Skeletal muscle tissue (tissue), 4 donors: ENCODE data around the gene AP4M1. TPM values are rescaled to one million over a fixed set of nuclear protein-coding genes. Genes with fewer than 3 reads are reported as not detected.

Source experiments
- H3K27ac ChIP-seq: one replicate; pipeline ENCODE4 v1.7.0; 2013; ENCODE audit warnings: mild to moderate bottlenecking, low read depth, low read length, inconsistent platforms
- H3K27me3 ChIP-seq, 3 donors: one replicate each; pipeline ENCODE4 v1.7.0; 2013; ENCODE audit warnings: low read length in 3 of 3; ENCODE audit not compliant: control insufficient read depth in 3 of 3, insufficient read depth in 3 of 3
- H3K36me3 ChIP-seq, 3 donors: one replicate each; pipeline ENCODE4 v1.7.0; 2013; ENCODE audit warnings: low read length in 3 of 3; ENCODE audit not compliant: control insufficient read depth in 3 of 3, insufficient read depth in 3 of 3
- H3K4me1 ChIP-seq, 3 donors: one replicate each; pipeline ENCODE4 v1.7.0; 2013; ENCODE audit warnings: low read length in 3 of 3, mild to moderate bottlenecking in 3 of 3; ENCODE audit not compliant: control insufficient read depth in 3 of 3, insufficient read depth in 3 of 3
- H3K4me3 ChIP-seq, 3 donors: one replicate each; pipeline ENCODE4 v1.7.0; 2013; ENCODE audit warnings: low read length in 3 of 3
- H3K9ac ChIP-seq, 3 donors: one replicate each; pipeline ENCODE4 v1.7.0; 2013; ENCODE audit warnings: low read length in 3 of 3, mild to moderate bottlenecking in 3 of 3, moderate library complexity in 2 of 3, low read depth in 1 of 3
- H3K9me3 ChIP-seq, 3 donors: one replicate each; pipeline ENCODE4 v1.7.0; 2013; ENCODE audit warnings: low read length in 3 of 3; ENCODE audit not compliant: control insufficient read depth in 3 of 3
- total RNA-seq: library from RNA; depleted of rRNA; stranded (reverse); fragments of >200 nt; gene quantifications from one replicate; pipeline ENCODE4 v1.2.3, GENCODE V29; 2014
- donor health status: Osteomylitis.

AP4M1 gene
- total RNA-seq, 1 donor from 2014 or later, result 20.9 TPM

DNA sequence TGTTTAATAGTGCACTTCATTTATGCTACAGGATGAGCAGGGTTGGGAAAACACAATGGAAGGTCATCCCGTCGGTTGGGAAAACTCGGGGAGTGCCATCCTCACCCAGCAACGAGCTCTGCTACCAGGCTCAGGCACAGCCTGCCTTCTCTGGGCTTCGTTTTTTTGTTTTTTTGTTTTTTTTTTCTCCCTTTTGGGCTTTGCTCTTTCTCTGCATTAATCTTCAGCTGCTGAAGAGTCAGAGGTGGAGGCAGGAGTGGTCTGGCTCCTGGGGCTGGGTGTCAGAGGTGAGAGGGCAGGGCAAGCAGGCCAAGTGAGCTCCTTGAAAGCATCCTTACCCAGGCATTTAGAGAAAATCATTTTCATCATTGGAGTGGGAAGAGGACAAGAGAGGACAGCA lies 31.5 kb upstream of the AP4M1 start:
- Histone ChIP-seq H3K4me1 (peaks cover 0 to 4% (median 0%) of the 10 kb centered on the region in 3 donors), H3K36me3 (peaks cover 57 to 65% (median 61%) of the 10 kb centered on the region in 3 donors), H3K27ac (no peak overlapping the region), H3K27me3 (no peaks in the 10 kb centered on the region), H3K9me3 (peaks cover 23 to 30% (median 28%) of the 10 kb centered on the region in 3 donors), H3K9ac (no peak overlapping the region), H3K4me3 (no peak overlapping the region)

DNA sequence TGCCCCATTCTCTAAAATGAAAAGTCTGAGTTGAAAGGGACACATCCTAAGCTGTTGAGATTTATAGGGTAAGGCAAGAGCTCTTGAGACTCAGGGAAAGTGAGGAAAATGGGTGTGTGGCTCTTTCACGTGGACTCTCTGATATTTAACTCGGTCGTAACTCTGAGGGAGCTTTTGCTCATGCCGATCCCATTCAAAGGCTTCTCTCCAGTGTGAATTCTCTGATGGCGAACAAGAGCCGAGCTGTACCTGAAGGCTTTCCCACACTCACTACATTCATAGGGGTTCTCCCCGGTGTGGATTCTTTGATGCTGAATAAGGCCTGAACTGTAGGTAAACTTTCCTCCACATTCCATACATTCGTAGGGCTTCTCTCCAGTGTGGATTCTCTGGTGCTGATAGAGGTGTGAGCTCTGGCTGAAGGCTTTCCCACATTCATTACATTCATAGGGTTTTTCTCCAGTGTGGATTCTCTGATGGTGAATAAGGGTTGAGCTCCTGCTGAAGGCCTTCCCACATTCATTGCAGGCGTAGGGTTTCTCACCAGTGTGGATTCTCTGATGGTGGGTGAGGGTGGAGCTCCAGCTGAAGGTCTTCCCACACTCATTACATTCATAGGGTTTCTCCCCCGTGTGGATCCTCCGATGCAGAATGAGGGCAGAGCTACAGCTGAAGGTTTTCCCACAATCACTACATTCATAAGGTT lies 30.3 kb upstream of the AP4M1 start:
- Histone ChIP-seq H3K4me1 (no peaks in the 10 kb centered on the region), H3K27me3 (no peaks in the 10 kb centered on the region), H3K4me3 (peak overlapping the region in 2 of 3 donors; percentile 24 to 49), H3K9me3 (peaks cover 23 to 30% (median 28%) of the 10 kb centered on the region in 3 donors), H3K9ac (no peak overlapping the region), H3K36me3 (peaks cover 66 to 77% (median 68%) of the 10 kb centered on the region in 3 donors), H3K27ac (no peak overlapping the region)

GRCh38 chr7:100072462-100072861 lies 29.0 kb upstream of the AP4M1 start:
- Histone ChIP-seq H3K36me3 (peaks cover 76 to 89% (median 77%) of the 10 kb centered on the region in 3 donors), H3K27me3 (no peaks in the 10 kb centered on the region), H3K9me3 (peaks cover 23 to 30% (median 28%) of the 10 kb centered on the region in 3 donors)

DNA sequence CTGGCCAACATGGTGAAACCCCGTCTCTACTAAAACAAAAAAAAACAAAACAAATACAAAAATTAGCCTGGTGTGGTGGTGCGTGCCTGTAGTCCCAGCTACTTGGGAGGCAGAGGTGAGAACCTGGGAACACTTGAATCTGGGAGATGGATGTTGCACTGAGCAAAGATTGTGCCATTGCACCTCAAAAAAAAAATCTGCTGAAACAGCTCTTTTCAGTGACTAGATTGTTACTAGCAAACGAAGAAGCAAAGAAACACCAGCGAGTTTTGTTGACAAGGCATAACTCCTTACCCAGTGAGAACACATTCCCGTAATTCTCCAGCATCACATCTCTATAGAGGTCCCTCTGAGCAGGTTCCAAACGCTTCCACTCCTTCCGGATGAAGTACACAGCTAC lies 26.6 kb upstream of the AP4M1 start:
- no peak overlapping the region for H3K9ac ChIP-seq
- no peaks in the 10 kb centered on the region for H3K27me3 ChIP-seq
- H3K4me1 ChIP-seq, result peaks cover 7 to 13% (median 8%) of the 10 kb centered on the region in 3 donors
- H3K4me3 ChIP-seq, result no peak overlapping the region
- H3K36me3 ChIP-seq, result peaks cover 78 to 87% (median 82%) of the 10 kb centered on the region in 3 donors
- H3K27ac ChIP-seq, result no peak overlapping the region
- peaks cover 23 to 28% (median 27%) of the 10 kb centered on the region in 3 donors for H3K9me3 ChIP-seq

More at GRCh38 chr7:100072462-100072861, 29.0 kb upstream of the AP4M1 start:
- Histone ChIP-seq H3K27ac (no peak overlapping the region), H3K9ac (no peak overlapping the region), H3K4me1 (no peaks in the 10 kb centered on the region), H3K4me3 (no peak overlapping the region)

DNA sequence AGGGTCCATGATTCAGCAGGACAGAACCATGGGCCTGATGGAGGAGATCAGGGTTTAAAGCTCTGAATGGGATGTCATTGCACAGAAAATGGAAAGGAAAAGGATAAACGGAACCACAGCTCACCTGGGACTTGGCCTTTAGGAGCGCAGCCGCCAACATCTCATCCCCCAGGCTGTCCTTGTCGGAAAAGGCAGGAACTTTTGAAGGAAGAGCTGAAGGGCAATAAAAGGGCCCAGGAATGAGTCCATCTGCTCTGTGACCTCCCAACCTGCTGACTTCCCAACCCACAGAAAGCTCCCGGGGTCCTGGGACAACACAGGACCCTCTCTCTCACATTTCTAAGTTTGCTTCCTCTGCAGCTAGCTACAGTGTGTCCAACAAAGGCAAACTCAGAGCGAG lies 26.0 kb upstream of the AP4M1 start:
- no peak overlapping the region for H3K27ac ChIP-seq
- H3K27me3 ChIP-seq, result no peaks in the 10 kb centered on the region
- peaks cover 12 to 18% (median 13%) of the 10 kb centered on the region in 3 donors for H3K4me1 ChIP-seq
- peaks cover 22 to 23% (median 23%) of the 10 kb centered on the region in 3 donors for H3K9me3 ChIP-seq
- H3K9ac ChIP-seq, result no peak overlapping the region
- no peak overlapping the region for H3K4me3 ChIP-seq
- H3K36me3 ChIP-seq, result peaks cover 73 to 85% (median 76%) of the 10 kb centered on the region in 3 donors

DNA sequence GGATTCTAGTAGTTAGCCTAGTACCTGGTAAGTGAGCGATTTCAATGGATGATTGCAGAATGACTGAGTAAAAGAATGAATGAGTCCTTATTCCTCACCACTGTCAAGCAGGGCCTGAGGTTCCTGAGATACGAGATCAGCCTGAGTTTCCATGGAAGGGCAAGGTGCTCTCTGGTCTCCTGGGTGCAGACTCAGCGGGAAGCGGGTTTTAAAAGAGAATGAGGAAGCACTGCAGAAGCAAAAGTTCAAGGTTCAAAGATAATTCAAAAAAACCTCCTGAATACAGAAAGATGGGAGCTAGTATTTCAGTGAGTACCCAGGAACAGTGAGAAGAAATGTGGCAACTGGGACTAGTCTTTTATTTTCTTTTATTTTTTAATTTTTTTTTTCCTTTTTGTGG lies 24.2 kb upstream of the AP4M1 start:
- Histone ChIP-seq H3K4me3 (no peak overlapping the region), H3K9me3 (peaks cover 6 to 8% (median 7%) of the 10 kb centered on the region in 3 donors), H3K4me1 (peaks cover 18 to 23% (median 19%) of the 10 kb centered on the region in 3 donors), H3K9ac (no peak overlapping the region), H3K27me3 (no peaks in the 10 kb centered on the region), H3K27ac (no peak overlapping the region), H3K36me3 (peaks cover 55 to 67% (median 59%) of the 10 kb centered on the region in 3 donors)

GRCh38 chr7:100079024-100079560 lies 22.4 kb upstream of the AP4M1 start:
- Histone ChIP-seq H3K36me3 (peaks cover 37 to 49% (median 41%) of the 10 kb centered on the region in 3 donors), H3K4me3 (no peak overlapping the region), H3K9ac (no peak overlapping the region), H3K27me3 (no peaks in the 10 kb centered on the region), H3K4me1 (peaks cover 22 to 31% (median 25%) of the 10 kb centered on the region in 3 donors), H3K9me3 (no peaks in the 10 kb centered on the region), H3K27ac (no peak overlapping the region)

GRCh38 chr7:100080907-100081534 lies 20.4 kb upstream of the AP4M1 start:
- H3K4me1 ChIP-seq, result peaks cover 22 to 31% (median 25%) of the 10 kb centered on the region in 3 donors
- H3K36me3 ChIP-seq, result peaks cover 18 to 29% (median 21%) of the 10 kb centered on the region in 3 donors
- H3K4me3 ChIP-seq, result peak overlapping the region; percentile 98 to 99 (median 98)
- H3K27me3 ChIP-seq, result no peaks in the 10 kb centered on the region
- H3K9me3 ChIP-seq, result no peaks in the 10 kb centered on the region
- peak overlapping the region; percentile 83 for H3K27ac ChIP-seq
- H3K9ac ChIP-seq, result peak overlapping the region; percentile 97 to 98 (median 98)

- H3K27me3 ChIP-seq, result no peaks in the 10 kb centered on the region
- peak within 1 kb of the TSS; percentile 97 to 98 (median 98) for H3K9ac ChIP-seq
- peaks cover 22 to 31% (median 25%) of the 10 kb centered on the region in 3 donors for H3K4me1 ChIP-seq
- peaks cover 14 to 23% (median 17%) of the 10 kb centered on the region in 3 donors for H3K36me3 ChIP-seq
- peak within 1 kb of the TSS; percentile 83 for H3K27ac ChIP-seq
- H3K4me3 ChIP-seq, result peak within 1 kb of the TSS; percentile 98 to 99 (median 98)
- no peaks in the 10 kb centered on the region for H3K9me3 ChIP-seq
Measured at GRCh38 chr7:100081535-100082102, 19.8 kb upstream of the AP4M1 start, which contains the start of gene ZNF3. Gene ZNF3, minus strand, starts transcription at chr7:100081723. Its CDS starts 4,366 bp downstream, at chr7:100077357.
